ENCODE results near the gene CEP112.

CEP112 gene

DNA sequence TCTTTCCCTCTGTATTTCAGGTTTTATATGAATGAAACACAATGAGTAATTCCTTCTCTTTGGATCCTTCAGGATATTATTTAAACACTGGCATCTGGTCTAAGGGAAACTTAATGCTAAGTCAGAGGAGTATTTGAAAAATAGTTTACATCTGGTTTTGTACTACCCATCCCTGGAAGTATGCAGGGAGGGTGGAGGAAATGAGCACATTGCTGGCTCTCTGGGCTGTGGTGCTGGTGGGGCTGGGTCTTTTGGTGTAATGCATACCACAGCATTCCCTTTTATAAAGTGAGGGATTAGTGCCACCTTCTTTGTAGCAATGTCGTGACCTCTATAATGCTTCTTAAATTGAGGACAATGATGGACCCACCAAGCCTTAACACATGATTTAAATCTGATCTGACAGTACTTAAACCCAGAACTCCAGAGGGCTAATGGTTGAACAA lies 525.0 kb downstream of the CEP112 start:
- no peak for DNase-seq

DNA sequence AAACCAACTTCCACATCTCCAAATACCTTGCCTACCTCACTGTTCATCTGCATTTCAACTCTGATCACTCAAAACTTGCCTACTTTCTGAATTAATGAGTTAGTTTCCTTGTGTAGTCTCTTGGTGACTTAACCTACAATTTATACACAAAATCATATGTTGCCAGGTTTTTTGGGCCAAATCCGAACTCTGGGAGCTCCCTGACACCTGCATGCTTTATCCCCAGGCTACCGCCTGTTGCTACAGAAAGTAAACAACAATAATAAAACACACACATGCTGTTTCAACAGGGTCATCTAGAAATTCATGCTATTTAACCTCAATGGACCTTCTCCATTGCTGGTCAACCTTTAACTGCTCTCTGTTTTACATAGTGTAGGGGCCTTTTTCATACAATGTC lies 526.0 kb downstream of the CEP112 start:
- DNase-seq: no peak

DNA sequence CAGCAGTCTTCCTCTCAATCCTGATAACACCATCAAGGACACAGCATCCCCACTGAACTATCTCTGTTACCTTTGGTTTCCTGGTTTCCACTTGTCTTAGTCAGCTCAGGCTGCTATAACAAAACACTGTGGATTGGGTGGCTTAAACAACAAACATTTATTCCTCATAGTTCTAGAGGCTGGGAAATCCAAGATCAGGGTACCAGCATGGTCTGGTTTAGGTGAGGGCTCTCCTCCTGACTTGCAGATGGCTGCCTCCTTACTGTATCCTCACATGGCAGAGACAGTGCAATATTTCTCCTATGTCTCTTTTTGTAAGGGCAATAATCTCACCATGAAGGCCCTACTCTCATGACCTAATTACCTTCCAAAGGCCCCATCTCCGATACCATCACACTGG lies 527.2 kb downstream of the CEP112 start:
- no peak for DNase-seq

DNA sequence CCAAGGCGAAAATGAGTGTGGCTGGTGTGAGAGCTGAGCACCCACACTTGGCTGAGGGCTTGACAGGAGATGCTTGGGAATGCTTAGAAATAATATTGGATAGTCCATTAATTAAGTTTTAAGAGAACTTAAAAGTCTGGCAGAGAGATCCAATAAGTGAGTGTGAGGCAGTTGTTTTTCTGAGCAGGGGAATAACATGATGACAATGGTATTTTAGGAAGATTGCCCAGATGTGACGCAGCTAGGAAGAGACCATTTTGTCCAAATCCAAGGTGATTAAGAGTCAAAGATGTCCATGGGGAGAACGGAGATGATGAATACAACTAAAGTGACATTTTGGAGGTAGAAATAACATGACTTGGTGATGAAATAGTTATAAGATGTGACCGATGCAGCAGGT lies 527.7 kb downstream of the CEP112 start:
- DNase-seq: no peak

DNA sequence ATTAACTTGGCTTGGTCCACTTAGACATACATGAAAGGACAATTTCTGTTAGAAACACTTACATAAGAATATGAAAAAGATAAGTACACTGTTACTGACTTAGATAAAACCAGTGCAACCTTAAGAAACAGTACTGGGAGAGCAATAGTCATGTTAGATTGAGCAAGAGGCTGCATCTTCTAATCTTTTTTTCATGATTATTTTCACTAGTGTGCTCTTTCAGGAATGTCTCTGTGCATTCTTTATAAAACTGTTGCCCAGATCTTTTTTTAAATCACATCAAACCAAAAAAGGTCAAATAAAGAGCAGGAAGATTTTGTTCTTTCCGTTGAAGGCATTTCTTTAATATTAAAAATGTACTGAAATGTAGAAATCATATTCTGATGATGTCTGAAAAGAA lies 529.7 kb downstream of the CEP112 start:
- no peak for DNase-seq

DNA sequence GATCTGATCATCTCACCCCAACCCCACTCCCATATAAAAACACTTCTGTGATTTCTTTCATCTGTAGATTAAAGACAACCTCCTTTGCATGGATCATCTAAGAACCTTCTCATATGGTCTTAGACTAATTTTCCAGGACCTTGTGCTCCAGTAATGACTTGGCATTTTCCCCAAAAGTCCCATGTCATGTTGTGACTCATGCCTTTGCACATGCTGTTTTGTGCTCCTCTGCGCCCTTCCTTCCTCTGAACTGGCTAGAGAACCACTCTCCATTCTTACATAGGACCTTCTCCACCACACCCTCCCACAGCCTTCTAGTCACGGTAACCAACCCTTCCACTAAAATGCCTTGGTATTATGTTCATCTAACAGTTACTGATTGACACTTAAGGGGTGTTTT lies 531.0 kb downstream of the CEP112 start:
- no peak for DNase-seq

DNA sequence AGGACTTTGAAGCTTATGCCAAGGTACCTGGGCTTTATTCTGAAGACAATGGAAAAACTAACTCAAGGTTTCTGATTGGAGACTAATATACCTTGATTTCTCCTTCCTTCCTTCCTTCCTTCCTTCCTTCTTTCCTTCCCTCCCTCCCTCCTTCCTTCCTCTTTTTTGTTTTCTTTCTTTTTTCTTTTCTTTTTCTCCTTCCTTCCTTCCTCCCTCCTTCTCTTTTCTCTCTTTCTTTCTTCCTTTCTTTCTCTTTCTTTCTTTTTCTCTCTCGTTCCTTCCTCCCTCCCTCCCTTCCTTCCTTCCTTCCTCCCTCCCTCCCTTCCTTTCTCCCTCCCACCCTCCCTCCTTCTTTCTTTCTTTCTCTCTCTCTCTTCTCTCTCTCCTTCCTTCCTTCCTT lies 531.9 kb downstream of the CEP112 start:
- DNase-seq: no peak

DNA sequence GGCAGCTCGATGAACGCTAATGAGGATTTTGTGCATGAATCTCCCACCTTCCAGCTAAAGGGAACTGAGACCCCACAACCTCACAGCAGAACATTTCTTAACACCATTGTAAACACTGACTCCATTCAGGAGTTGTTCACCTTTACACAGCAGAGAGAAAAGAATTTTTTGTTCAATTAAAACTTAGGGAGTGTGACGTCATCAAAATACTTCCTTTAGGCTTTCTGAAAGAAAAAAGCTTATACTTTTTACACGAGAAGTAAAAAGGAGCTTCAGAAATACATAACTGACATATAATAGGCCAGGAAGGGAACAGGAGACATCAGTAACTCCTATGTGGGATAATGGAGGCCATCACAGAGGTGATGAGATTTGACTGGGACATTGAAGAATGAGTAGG lies 532.4 kb downstream of the CEP112 start:
- no peak for DNase-seq

DNA sequence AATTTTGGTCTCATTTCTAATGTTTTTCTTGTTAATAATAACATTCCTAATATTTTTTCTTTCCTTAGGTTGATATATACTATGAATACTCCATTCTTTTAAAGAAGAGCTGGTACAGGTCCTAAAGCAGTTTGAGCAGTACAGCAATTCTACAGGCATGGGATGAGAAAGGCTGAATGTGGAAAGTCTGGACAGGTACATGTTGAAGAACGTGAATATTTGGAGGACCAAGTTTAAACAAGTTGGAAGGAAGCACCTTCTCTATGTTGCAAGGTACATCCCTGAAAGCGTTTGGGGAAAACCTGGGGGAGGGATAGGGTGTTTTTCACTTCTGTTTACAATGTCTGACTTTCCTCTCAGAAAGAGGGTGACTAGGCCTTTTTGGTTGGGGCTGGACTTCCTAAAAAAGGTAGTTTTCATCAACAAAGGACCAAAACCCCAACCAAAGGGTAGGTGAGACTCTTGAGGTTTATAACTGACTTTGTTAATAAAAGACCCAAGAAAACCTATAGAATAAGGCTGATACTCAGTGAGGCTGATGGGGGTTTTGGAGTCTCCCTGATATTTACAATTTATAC lies 534.6 kb downstream of the CEP112 start:
- no peak for DNase-seq

DNA sequence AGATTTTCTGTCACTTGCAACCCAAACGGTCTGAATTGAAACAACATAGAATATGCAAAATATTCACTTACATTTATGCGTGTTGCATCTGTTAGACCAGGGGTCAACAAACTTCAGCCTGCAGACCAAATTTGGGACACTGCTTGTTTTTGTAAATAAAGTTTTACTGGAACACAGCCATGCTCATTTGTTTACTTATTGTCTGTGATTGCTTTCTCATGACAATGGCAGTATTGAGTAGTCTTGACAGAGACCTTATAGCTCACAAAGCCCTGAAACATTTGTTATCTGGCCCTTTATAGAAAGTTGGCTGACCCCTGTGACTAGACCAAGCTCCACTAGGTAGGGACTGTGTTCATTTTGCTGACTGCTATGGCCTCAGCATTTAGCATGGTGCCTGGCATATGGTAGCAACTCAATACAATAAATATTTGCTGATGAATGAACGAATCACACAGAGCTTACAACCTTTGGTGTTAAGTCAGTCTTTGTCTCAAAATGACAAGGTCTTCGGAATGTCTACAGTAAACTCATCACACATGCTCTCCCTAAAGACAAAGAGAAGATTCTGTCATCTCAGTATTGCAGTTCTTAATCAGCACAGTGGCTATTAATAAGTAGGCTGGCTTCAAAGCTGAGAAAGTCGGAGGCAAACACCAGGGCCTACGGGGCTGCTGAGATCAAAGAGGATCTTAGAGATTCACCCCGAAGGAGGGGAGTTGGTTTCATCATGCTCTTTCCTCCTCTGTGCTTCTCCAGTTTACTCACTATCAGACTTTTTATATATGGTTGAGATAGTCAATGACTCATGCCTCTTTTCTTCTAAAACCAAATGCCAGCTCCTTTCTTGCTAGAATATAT lies 535.3 kb downstream of the CEP112 start:
- peak; percentile 67 for DNase-seq

DNA sequence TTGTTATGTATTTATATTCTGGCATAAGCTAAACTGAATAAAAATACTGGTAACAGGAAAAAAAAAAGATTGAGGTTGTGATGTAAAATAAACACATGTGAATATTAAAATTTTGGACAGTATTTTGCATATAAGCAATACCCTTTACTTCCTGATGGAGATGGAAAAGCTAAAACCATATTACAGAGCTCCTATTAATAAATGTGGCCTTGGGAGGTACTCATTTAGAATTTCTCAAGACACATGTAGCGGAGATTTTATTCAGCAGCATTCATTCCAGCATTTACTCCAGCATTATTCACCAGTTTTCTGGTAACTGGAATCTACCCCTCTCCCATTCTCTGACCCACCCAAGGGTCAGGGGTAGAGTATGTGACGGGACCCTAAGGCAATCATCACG lies 536.2 kb downstream of the CEP112 start:
- no peak for DNase-seq

DNA sequence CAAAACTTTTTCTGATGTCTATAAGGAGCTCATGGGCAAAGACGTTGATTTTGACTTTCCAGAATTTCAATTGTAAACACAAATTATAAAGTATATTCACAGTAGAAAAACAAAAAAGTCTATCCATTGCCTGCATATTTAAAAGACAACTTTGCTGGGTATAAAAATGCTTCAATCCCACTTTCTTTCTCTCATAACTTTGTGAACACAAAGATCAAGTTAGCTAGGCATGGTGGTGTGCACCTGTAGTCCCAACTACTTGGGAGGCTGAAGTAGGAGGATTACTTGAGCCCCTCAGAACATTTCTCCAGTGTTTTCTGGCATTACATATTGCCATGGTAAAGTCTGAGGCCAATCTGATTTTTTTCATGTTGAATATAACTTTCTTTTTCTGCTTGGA lies 547.4 kb downstream of the CEP112 start:
- no peak for DNase-seq

DNA sequence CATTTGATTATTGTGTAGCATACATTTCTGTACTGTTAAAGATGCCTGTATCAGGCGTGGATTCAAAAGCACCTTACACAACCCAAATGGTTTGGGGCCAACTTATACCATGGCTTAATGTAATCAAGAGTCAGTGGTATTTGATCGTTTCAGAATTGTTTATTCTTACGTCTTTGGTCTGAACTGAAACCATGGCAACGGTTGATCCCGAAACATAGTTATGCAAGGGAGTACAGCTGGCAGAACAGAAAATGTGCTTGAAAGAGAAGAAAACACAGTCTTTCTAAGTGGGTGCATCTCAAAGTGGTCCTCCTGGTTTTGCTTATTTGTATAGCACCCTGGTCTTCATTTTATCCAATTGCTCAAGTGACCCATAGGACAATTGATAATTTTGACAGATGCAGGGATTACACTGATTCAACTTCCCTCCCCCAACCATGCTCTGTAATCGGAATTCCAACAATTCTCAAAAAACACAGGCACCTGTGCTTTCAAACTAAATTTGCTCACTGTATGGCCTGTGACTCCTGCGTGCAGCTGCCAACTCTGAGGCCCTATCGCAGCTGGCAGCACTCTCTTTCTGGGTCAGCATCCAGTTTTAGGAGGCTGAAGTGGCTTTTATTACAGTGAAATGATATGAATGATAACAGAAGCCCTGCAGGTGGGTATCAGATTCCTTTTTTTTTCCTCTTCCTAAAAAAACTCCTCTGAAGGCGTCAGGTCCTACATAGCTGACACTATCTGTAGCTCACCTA lies 553.5 kb downstream of the CEP112 start:
- DNase-seq: no peak

DNA sequence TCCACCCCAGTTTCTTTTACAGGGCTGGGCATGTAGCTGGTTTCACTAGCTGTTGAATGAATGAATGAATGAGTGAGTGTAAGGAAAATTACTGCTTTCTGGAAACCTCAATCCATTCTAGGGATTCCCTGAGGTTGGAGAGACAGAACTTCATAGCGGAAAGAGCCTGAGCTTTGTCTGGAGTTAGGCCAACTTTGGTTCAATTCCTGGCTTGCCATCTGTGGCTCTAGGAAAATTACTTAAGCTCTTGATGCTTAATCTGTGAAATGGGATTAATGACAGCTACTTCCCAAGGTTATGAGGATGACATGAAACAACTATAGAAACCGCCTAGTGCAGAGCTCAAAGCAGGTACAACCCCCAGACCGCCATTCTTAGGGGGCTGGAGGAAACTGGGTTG lies 554.1 kb downstream of the CEP112 start:
- no peak for DNase-seq

DNA sequence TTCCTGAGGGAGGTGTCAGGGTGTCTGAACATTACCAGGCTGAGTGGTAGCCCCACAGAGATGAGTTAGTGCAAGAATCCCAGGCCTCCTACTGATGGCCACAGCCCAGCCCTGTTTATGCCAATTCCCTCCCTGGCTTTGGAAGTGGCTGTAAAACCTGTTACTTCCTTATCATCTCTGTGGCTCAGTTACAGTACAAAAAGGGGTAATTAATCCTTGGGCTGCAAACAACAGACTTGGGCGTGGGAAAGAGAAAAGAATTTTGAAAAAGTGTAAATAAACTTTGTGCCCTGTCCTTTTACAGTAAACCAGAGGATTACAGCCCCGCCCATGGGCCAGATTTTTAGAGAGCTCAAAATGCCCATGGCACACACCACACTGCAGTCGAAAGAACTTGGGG lies 557.4 kb downstream of the CEP112 start:
- DNase-seq: no peak

DNA sequence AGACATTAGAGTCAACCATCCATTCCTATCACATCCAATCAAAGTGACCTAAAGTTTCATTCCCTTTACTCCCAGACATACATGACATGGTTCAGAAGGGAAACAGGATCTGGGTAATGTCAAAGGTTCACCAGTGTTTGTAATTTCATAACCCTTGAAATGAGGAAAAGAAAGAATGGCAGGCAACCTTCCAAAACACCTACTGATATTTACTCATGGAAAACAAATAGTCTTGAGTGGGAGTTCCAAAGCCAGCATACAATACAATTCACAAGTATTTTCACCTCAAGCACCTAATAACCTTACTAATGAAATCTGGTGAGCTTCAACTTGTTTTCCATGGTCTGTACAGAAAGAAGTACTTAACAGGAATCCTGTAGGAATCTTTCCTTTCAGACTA lies 557.9 kb downstream of the CEP112 start:
- DNase-seq: no peak

DNA sequence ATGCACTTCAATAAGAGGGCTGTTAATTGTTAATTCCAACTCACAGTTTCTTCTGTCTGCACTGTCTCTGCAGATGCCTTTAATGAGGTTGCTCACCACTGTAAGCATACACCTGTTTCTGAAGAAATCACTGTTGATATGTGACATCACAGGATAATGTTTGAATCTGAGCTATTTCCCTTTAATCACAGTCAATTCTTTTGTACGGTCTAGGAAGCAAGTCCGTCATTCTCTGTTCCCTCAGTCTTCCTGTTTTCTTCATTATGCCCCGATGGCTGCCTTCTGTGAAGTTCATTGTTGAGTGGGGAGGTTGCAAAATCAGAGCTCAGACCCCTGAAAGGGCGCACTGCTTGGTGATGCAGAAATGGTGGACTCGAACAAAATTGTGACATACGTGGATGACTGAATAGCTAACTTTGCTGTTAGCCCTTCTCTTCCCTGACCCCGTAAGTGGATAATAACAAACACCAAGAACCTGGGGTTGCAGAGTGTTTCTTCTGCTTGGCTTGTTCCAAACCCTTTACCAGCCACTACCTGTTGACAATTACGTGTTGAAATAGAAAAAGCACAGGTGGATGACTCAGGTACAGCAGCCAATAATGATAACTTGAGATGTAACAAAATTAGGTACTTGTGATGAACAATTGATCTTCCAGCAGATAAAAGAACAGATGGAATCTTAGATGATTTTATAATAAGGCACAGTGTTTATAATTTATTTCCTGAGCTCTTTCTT lies 558.6 kb downstream of the CEP112 start:
- no peak for DNase-seq

DNA sequence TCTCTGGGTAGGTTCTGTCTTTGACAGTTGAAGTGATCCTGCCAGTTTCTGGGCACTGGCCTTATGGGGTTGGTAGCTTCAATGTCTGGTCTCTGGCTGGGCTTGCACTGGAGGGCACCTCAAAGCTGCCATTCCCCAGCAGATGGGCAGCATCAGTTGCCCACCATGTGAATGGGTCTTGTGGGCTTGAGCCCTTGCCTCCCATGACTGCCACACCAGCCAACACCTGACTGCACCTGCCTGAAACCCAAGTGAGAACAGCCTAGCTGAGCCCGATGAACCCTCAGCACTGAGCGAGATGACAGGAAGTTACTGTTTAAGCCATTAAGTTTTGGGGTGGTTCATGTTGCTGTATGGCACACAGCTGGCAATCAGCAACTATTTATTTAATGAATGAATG lies 561.4 kb downstream of the CEP112 start:
- DNase-seq: no peak

DNA sequence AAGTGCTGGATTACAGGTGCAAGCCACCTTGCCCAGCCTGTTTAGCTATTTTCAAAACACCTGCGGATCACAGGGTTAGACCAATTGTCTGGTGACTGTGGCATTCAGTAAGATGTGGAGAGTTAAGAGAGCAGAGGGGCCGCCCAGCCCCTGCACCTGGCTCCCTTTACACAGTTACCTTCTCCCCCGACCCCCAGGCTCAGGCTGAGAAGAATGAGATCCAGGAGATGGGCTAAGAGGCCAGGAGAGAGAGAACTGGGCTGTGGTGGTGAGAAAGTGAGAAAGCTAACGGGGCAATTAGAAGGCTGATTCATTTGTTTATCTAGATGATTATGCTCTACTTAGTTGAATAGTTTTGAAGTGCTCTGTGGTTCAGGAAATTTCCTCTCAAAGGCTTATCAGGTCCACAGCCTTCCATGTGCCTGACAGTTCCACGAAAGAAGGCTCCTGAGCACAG lies 562.7 kb downstream of the CEP112 start:
- no peak for DNase-seq

DNA sequence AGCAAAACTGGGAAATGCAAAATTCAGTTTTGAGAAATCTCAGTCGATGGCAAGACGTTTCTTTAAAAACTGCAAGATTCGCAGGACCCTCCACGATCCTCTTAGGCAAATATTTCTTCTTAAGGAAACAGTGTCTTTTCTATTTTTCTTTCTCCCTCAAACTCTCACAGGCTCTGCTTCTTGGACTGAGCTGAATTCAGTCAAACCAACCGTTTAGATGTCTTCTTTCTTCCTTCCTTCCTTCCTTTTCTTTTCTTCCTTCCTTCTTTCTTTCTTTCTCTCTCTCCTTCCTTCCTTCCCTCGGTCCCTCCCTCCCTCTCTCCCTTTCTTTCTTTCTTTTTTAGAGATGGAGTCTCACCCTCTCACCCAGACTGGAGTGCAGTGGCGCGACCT lies 563.3 kb downstream of the CEP112 start:
- DNase-seq: no peak

DNA sequence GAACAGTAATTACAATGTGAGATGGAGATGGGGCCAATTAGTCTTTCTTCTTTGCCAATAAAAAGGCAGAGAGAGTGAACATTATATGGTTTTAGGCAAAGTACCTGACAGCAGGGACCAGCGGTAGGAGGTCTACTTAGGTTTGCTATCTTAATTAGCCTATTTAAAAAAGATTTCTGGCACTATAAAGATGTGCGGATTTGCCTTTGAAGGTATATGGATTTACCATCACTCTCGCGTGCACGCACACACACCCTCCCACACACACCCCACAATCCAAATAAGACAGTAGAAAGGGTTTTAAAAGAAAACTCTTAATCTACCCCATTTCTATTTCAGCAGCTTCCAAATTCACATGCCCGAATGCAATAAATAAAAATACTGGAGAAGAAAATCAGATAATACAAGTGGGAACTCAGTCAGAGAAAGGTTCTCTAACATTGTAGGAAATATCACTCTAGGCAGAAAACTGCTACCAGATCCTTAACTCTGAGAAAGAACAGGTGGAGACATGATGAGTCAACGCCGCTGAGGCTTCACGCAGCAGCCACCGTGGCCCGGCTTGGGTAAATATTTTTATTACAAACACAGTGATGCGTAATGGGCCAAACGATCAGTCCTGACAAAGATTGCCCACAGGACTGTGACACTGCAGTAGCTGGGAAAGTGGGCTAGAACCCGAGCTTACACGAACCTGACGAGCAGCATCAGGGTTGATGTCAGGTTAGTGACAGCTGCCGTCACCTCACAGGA lies 563.9 kb downstream of the CEP112 start:
- DNase-seq: no peak

DNA sequence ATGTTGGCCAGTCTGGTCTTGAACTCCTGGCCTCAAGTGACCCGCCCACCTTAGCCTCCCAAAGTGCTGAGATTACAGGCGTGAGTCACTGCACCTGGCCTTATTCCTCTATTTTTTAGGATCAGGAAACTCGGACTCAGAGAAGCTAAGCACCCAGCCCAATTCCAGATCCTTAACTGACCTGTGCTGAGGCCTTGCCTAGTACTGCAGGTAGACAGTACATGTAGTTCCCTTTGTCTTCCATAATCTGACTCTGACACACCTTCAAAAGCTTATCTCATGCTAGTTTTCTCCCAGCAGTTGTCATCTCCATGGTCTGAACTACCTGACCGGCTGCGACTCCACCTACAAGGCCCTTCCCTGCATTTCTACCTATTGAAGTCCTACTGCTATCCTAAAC lies 564.8 kb downstream of the CEP112 start:
- DNase-seq: no peak

DNA sequence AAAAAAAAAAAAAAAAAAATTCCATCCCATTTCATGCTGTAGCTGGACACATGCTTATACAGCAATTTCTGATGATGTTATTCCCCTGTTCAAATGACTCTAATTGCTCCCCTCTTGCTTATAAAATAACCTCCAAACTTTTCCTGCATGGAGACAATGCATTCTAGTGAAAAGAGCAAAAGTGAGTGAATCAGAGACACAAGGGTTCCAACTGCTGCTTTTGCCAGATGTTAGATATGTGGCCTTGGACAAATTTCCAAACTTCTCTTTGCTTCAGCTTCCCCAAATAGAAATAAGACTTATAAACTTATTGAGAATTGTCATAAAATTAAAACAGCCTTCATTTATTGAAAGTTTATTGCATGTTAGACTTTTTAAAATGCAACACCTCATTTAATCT lies 565.5 kb downstream of the CEP112 start:
- DNase-seq: no peak

All from activated effector memory CD4-positive, alpha-beta T cell treated with anti-CD3 and anti-CD28 coated beads, Interleukin-2, amount 50 U/mL, for 16 hours (primary cell).